AG09319 (cell line): ENCODE results near the gene IGBP1.
A peak's percentile ranks its signal among the peaks of the same experiment; 100 is the strongest.

ENCODE experiments used
- DNase-seq: peaks from one replicate; pipeline ENCODE4 v3.0.0-alpha.2; 2010; ENCODE audit warnings: low read depth; ENCODE audit errors: extremely low read depth
- CTCF ChIP-seq: IDR thresholded peaks from 2 replicates; pipeline ENCODE4 v1.5.1; 2011; ENCODE audit warnings: low read depth, mild to moderate bottlenecking, inconsistent platforms, low read length, moderate library complexity

IGBP1 gene

DNA sequence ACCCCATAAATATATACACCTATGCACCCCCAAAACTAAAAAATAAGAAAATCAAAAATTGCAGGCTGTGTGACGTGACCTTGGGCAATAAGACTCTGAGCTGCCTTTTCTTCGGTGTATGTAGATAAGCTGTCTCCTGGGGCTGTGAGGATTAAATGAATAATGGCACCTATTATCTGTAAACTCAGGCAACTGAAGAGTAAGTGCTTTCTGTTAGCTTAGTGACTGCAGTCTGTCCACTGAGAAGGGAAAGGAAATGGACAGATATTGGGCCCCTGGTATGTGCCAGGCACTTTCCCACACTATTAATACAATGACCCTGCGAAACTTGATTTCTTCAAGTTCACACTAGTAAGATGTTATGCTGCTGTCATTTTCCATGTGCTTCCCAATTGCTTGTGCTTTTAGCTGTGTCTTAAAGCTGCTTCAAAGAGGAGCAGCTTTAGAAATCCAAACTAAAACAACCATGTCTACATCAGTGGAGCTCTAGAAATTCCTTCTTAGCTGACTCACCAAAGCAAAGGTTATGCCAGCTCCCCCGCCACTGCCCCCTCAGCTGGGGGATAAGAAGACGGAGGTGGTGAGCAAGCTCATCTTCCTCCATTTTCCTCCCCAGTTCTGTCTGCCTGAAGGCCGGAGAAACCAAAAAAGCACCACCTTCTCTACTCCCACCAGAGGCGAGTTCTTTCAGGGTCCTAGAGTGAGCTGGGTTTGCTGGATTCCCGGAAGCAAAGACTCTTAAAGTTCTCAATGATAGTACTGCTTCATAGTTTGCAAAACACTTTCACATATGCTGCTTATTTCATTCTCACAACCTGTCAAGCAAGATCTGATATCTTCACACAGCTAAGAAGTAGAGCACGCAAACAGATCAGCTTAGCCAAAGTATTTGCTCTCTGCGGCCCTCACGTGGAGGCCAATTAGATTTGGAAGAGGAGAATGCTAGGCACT, 35.3 kb downstream of the IGBP1 start:
- TF ChIP-seq CTCF: no peak
- peak; percentile 8 for DNase-seq

DNA sequence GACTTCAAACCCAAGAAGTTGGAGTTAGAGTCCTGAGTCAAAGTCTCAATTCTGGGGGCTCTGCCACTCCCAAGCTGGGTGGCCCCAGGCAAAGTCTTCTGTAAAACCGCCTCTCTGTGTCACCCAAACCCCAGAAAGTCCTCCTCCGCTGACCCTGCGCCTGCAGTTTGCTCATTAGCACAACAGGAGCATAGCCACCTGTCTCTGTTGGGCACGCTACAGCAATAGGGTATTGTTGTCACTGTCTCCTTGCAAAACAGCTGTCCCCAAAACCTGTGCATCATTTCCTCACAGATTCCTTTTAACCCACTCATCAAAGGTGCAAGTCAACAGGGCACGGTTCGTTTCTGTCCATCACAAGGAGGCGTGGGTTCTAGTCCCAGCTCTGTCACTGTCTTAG, 36.0 kb downstream of the IGBP1 start:
- TF ChIP-seq CTCF: no peak
- no peak for DNase-seq

- TF ChIP-seq CTCF: no peak
- DNase-seq: no peak
Measured at GRCh38 chrX:70171624-70172023, 38.4 kb downstream of the IGBP1 start.

DNA sequence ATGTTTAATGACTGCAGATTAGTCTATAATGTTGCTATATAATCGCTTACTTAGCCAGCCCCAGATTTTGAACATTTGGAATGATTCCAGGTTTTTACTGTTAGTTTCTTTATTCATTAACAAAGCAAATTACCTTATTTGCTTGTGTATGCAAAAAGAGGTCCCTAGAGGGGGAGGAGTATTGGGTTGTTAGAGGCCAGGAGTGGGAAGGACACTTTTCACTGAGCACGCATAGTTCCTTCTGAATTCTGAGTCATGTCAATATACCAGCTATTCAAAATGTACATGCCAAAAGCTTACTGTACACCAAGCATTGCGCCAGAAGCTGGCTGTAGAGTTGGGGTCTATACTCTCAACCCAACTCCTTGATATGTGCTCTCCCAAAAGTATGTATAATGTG, 39.0 kb downstream of the IGBP1 start:
- no peak for DNase-seq
- TF ChIP-seq CTCF: no peak

DNA sequence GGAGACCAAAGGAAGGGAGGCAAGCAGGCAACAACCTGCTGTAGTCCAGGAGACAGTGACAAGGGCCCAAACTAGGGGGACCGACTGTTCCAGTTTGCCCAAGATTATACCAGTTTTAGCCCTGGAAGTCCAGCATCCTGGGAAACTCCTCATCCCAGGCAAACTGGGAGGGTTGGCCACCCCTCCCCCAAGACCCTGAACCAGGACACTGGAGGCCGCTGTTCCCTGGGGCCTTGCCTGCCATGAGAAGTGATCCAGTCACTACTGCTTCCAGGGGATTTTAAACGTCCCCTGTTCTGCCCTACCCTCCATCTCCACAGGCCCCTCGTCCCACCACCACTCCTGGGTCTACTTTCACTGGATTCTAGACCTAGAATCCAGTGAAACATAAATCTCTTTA, 39.7 kb downstream of the IGBP1 start:
- TF ChIP-seq CTCF: no peak
- DNase-seq: no peak

- no peak for TF ChIP-seq CTCF
- DNase-seq: no peak
Measured at GRCh38 chrX:70174754-70175153, 41.5 kb downstream of the IGBP1 start.

DNA sequence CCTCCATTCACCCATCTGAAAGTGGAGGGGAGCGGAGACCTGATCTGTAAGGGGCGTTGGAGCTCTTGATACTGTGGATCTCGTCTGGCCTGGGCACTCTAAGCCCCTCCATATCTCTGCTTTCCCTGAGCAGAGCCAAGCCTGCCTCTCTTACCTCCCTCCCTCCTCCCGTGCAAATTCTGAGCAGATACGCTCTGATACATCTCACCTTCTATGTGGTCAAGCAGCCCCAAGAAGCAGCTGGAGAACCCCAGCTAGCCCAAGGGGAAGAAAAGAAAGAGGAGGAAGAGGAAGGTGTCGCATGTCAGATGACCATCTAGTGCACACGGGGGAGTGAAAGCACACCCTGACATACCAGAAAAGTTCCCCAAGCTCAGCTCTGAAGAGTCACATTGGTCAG, 42.1 kb downstream of the IGBP1 start:
- no peak for DNase-seq
- no peak for TF ChIP-seq CTCF
